Measurements from ENCODE around the gene SURF6. TPM values are rescaled to one million over a fixed set of nuclear protein-coding genes. Genes with fewer than 3 reads are reported as not detected.

Gene SURF6
- total and polyA plus RNA-seq, 7 donors, result 13.9 to 43.1 (median 20.1) TPM

GRCh38 chr9:133309608-133310007 lies 26.4 kb downstream of the SURF6 start:
- Histone ChIP-seq H3K27me3 (peaks cover 0 to 3% (median 0%) of the 10 kb centered on the region in 3 donors), H3K9me3 (no peaks in the 10 kb centered on the region), H3K4me1 (no peaks in the 10 kb centered on the region), H3K27ac (no peak overlapping the region), H3K4me3 (no peak overlapping the region), H3K36me3 (no peaks in the 10 kb centered on the region)
- DNase-seq, result no peak
- 89 to 90% methylated on average over 6 of the region's 6 CpGs for WGBS, 2 donors
- intact Hi-C loops (cut with DNase I), result no loop called here
- TF ChIP-seq POLR2A (IDR thresholded peaks at IDR 0.05) (no peak), CTCF (IDR thresholded peaks at IDR 0.05) (no peak), POLR2AphosphoS5 (IDR thresholded peaks at IDR 0.05) (no peak)

GRCh38 chr9:133307301-133307700 lies 28.7 kb downstream of the SURF6 start:
- H3K4me3 ChIP-seq, result no peak overlapping the region
- whole genome bisulfite sequencing, 2 donors, result 82 to 85% methylated on average over 16 of the region's 16 CpGs
- no peak for DNase-seq
- H3K36me3 ChIP-seq, result no peaks in the 10 kb centered on the region
- TF ChIP-seq EP300 (IDR thresholded peaks at IDR 0.05), result no peak
- TF ChIP-seq POLR2AphosphoS5 (IDR thresholded peaks at IDR 0.05), result no peak
- TF ChIP-seq POLR2A (IDR thresholded peaks at IDR 0.05), result no peak
- TF ChIP-seq CTCF (IDR thresholded peaks at IDR 0.05), result no peak
- intact Hi-C loops (cut with DNase I), result no loop called here
- H3K27me3 ChIP-seq, result peaks cover 0 to 7% (median 0%) of the 10 kb centered on the region in 3 donors
- H3K27ac ChIP-seq, result no peak overlapping the region
- no peaks in the 10 kb centered on the region for H3K4me1 ChIP-seq
- no peaks in the 10 kb centered on the region for H3K9me3 ChIP-seq

GRCh38 chr9:133306242-133307204 lies 29.5 kb downstream of the SURF6 start:
- Histone ChIP-seq H3K4me1 (no peaks in the 10 kb centered on the region), H3K9me3 (no peaks in the 10 kb centered on the region), H3K36me3 (no peaks in the 10 kb centered on the region), H3K27me3 (peaks cover 0 to 7% (median 0%) of the 10 kb centered on the region in 3 donors), H3K4me3 (no peak overlapping the region), H3K27ac (no peak overlapping the region)
- intact Hi-C loops (cut with DNase I), result no loop called here
- TF ChIP-seq POLR2AphosphoS5 (IDR thresholded peaks at IDR 0.05), result no peak
- no peak for TF ChIP-seq CTCF (IDR thresholded peaks at IDR 0.05)
- no peak for TF ChIP-seq POLR2A (IDR thresholded peaks at IDR 0.05)
- TF ChIP-seq EP300 (IDR thresholded peaks at IDR 0.05), result no peak
- no peak for DNase-seq
- WGBS, 2 donors, result 80 to 86% methylated on average over 31 of the region's 31 CpGs

GRCh38 chr9:133305731-133306130 lies 30.3 kb downstream of the SURF6 start:
- Histone ChIP-seq H3K4me1 (no peaks in the 10 kb centered on the region), H3K4me3 (no peak overlapping the region), H3K9me3 (no peaks in the 10 kb centered on the region), H3K27me3 (peaks cover 0 to 7% (median 0%) of the 10 kb centered on the region in 3 donors), H3K27ac (no peak overlapping the region), H3K36me3 (no peaks in the 10 kb centered on the region)
- DNase-seq, result no peak
- intact Hi-C loops (cut with DNase I), result no loop called here
- TF ChIP-seq POLR2AphosphoS5 (IDR thresholded peaks at IDR 0.05) (no peak), POLR2A (IDR thresholded peaks at IDR 0.05) (no peak), CTCF (IDR thresholded peaks at IDR 0.05) (no peak), EP300 (IDR thresholded peaks at IDR 0.05) (no peak)
- 80 to 90% methylated on average over 21 to 23 of the region's 23 CpGs for whole genome bisulfite sequencing, 2 donors

Data from sigmoid colon (tissue), 7 donors.